Cardiac fibroblast (primary cell): ENCODE data around the gene POLR1D.

Source experiments
- DNase-seq, 2 donors: peaks; one replicate each; pipeline versions ENCODE4 v3.0.0 to v3.0.0-alpha.2; 2010; ENCODE audit warnings: low read depth in 2 of 2
- H3K4me3 ChIP-seq, 2 donors: replicated peaks in 1 of 2; 1 replicate in 1 of 2; 2 replicates in 1 of 2; pipeline ENCODE4 v1.5.1; 2011; ENCODE audit warnings: low read depth in 2 of 2, low read length in 2 of 2, mild to moderate bottlenecking in 2 of 2, moderate library complexity in 1 of 2
- TF ChIP-seq, protein P1 (sequence below): IDR thresholded peaks from one replicate; pipeline ENCODE4 v1.5.1; 2011; ENCODE audit warnings: low read depth, mild to moderate bottlenecking, low read length, inconsistent platforms

POLR1D gene

DNA sequence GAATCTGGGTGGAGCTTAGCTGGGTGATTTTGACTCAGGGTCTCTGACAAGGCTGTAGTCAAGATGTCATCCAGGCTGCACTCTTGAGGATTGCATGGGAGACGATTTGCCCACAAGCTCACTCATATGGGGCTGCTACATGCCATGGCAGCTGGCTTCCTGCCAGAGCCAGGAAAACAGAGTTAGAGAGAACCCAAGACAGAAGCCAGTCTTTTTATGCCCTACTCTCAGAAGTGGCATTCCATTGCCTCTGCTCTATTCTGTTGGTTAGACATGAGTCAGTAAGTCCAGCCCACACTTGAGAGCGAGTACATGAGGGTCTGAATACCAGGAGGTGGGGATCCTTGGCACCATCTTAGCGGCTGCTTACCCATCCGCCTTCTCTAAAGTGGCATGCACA lies 9.5 kb downstream of the POLR1D start:
- no peak for DNase-seq
- no peak overlapping the region for H3K4me3 ChIP-seq
- TF ChIP-seq, protein P1, sequence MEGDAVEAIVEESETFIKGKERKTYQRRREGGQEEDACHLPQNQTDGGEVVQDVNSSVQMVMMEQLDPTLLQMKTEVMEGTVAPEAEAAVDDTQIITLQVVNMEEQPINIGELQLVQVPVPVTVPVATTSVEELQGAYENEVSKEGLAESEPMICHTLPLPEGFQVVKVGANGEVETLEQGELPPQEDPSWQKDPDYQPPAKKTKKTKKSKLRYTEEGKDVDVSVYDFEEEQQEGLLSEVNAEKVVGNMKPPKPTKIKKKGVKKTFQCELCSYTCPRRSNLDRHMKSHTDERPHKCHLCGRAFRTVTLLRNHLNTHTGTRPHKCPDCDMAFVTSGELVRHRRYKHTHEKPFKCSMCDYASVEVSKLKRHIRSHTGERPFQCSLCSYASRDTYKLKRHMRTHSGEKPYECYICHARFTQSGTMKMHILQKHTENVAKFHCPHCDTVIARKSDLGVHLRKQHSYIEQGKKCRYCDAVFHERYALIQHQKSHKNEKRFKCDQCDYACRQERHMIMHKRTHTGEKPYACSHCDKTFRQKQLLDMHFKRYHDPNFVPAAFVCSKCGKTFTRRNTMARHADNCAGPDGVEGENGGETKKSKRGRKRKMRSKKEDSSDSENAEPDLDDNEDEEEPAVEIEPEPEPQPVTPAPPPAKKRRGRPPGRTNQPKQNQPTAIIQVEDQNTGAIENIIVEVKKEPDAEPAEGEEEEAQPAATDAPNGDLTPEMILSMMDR = no peak

DNA sequence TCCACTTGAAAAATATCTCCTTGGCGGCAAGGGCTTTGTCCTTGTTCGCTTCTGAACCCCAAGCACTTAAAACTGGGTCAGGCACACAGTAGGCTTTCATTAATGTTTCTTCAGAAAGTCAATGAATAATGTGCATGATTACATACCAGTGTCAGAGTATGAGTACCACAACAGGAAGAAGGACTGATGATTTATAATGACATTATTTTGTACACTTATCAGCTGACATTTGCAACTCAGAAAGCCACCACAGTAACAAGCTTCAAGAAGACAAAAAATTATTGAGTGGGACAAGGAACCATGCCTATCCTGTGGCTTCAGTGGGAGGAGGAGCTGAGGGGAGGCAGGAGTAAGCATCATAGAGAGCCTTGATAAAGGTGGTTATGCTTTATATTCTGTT lies 10.0 kb downstream of the POLR1D start:
- no peak for DNase-seq
- no peak overlapping the region for H3K4me3 ChIP-seq
- TF ChIP-seq, protein P1 = no peak

DNA sequence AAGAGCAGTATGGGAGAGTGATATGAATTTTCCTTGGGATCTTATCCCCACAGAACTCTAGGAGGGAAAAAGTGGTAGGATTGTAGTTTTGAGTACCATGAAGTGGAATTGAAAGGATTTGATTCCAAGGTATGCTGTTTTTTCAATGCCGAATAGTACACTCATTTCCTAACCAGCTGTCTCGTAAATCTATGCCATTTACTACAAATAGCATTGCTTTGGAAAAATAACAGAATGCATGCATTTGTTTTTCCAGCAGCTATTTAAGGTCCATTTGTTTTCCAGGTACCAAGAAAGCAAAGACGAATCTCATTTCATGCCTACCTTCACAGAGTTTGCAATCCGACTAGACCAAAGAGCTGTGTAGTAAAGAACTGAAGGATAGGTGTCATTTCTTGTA lies 10.5 kb downstream of the POLR1D start:
- TF ChIP-seq, protein P1 = no peak

DNA sequence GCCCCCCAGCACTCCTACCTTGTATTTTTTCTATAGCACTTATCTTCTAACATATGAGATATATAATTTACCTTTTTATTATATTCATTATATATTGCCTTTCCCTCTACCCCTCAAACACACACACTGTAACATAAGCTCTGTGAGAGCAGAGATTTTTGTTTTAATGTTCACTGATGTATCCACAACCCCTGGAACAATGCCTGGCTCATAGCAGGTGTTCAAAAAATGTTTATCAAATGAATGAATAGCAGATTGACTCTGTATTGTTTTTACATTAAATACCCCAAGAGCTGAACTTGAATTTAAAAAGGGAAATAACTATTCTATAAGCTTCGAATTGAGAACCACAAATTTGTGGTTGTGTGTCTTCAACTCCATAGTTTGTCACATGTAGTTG lies 11.0 kb downstream of the POLR1D start:
- DNase-seq = no peak
- TF ChIP-seq, protein P1 = no peak
- H3K4me3 ChIP-seq = no peak overlapping the region

More for the DNA sequence above, 10.5 kb downstream of the POLR1D start:
- no peak overlapping the region for H3K4me3 ChIP-seq
- no peak for DNase-seq

DNA sequence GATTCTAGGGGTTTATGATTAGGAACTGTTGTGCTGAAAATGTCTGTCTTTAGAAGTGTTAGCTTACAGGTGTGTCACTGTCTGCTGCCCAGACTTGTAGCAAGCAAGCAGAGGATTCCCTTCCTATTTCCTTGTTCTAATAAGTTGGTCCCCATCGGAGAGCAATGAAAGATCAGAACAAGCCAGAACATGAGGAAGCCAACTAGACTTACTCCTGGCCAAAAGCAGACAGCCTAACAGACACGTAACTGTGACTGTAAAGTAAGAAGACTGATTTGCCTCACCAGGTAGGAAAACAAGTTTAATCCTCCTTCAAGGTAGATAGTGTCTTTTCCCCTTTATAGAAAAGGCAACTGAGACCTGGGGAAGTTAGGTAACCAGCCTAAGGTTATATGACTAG lies 12.5 kb downstream of the POLR1D start:
- TF ChIP-seq, protein P1 = no peak
- no peak for DNase-seq
- H3K4me3 ChIP-seq = no peak overlapping the region

DNA sequence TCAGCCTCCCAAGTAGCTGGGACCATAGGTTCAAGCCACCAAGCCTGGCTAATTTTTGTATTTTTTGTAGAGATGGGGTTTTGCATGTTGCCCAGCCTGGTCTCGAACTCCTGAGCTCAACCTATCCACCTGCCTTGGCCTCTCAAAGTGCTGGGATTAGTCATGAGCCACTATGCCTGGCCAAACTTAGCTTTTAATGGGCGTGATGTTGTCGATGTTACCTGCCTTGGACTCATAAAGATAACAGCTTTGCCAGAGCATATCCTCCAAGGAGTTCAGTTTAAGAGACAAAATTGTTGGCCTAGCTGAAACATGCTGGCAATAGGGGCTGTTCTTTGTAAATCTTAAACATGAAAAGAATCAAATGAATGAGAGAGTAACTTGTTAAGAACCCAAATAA lies 13.1 kb downstream of the POLR1D start:
- no peak overlapping the region for H3K4me3 ChIP-seq
- no peak for DNase-seq
- TF ChIP-seq, protein P1 = no peak

DNA sequence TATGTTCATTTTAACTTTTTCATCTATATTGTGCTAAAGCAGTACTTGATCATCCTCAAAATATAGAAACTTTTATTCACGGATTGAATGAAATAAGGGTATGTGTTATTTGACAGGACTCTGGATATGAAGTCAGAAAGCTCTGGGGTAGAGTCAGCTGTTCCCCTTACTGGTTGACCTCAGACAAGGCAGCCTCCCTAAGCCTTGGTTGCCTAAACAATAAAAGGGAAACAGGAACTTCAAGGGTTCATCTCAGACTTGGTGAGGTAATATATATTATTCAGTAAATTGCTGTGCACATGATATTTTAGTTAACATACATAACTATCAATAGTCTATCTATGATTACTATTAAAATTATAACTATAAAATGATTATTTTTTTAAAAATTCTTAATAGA lies 13.6 kb downstream of the POLR1D start:
- DNase-seq = no peak
- TF ChIP-seq, protein P1 = no peak
- H3K4me3 ChIP-seq = no peak overlapping the region
